Measurements from ENCODE around the gene ANKRD63. TPM values are rescaled to one million over a fixed set of nuclear protein-coding genes. Genes with fewer than 3 reads are reported as not detected.
A peak's percentile ranks its signal among the peaks of the same experiment; 100 is the strongest.

ANKRD63 gene
- total and polyA plus RNA-seq, 7 donors: 1.6 TPM; not detected in 6

GRCh38 chr15:40254452-40254851, 28.4 kb downstream of the ANKRD63 start:
- intact Hi-C loops (cut with DNase I): no loop called here
- no peaks in the 10 kb centered on the region for H3K9me3 ChIP-seq
- TF ChIP-seq POLR2A (IDR thresholded peaks at IDR 0.05): no peak
- no peak for TF ChIP-seq POLR2AphosphoS5 (IDR thresholded peaks at IDR 0.05)
- H3K36me3 ChIP-seq: no peaks in the 10 kb centered on the region
- peaks cover 0 to 33% (median 0%) of the 10 kb centered on the region in 3 donors for H3K27me3 ChIP-seq
- WGBS, 2 donors: 95 to 96% methylated on average over 3 of the region's 3 CpGs
- DNase-seq: no peak
- no peak overlapping the region for H3K4me3 ChIP-seq
- no peak overlapping the region for H3K27ac ChIP-seq
- peaks cover 0 to 18% (median 15%) of the 10 kb centered on the region in 4 donors for H3K4me1 ChIP-seq

- Histone ChIP-seq H3K27ac (peak overlapping the region in 1 of 4 donors; percentile 45), H3K27me3 (peaks cover 0 to 33% (median 0%) of the 10 kb centered on the region in 3 donors), H3K36me3 (no peaks in the 10 kb centered on the region), H3K4me1 (peaks cover 0 to 18% (median 15%) of the 10 kb centered on the region in 4 donors), H3K4me3 (peak overlapping the region; percentile 27 to 58 (median 52)), H3K9me3 (no peaks in the 10 kb centered on the region)
- DNase-seq: no peak
- 23 to 41% methylated on average over 28 of the region's 28 CpGs for WGBS, 2 donors
- intact Hi-C loops (cut with DNase I): no loop called here
- no peak for TF ChIP-seq EP300 (IDR thresholded peaks at IDR 0.05)
- TF ChIP-seq POLR2AphosphoS5 (IDR thresholded peaks at IDR 0.05): no peak
- TF ChIP-seq CTCF (IDR thresholded peaks at IDR 0.05): no peak
- no peak for TF ChIP-seq POLR2A (IDR thresholded peaks at IDR 0.05)
These were observed 29.6 kb downstream of the ANKRD63 start for GRCh38 chr15:40253167-40253790.

- 1% methylated on average over 82 of the region's 82 CpGs for WGBS, 2 donors
- Histone ChIP-seq H3K9me3 (no peaks in the 10 kb centered on the region), H3K4me3 (peak overlapping the region; percentile 27 to 58 (median 52)), H3K27ac (peak overlapping the region in 1 of 4 donors; percentile 45), H3K4me1 (peaks cover 0 to 18% (median 15%) of the 10 kb centered on the region in 4 donors), H3K36me3 (no peaks in the 10 kb centered on the region), H3K27me3 (peaks cover 0 to 33% (median 0%) of the 10 kb centered on the region in 3 donors)
- DNase-seq: no peak
- TF ChIP-seq EP300 (IDR thresholded peaks at IDR 0.05) (no peak), POLR2A (IDR thresholded peaks at IDR 0.05) (no peak), POLR2AphosphoS5 (IDR thresholded peaks at IDR 0.05) (no peak), CTCF (IDR thresholded peaks at IDR 0.05) (no peak)
- intact Hi-C loops (cut with DNase I): no loop called here
These were observed 30.3 kb downstream of the ANKRD63 start for GRCh38 chr15:40252438-40253166.

GRCh38 chr15:40252141-40252437, 30.8 kb downstream of the ANKRD63 start:
- TF ChIP-seq CTCF (IDR thresholded peaks at IDR 0.05): no peak
- no peak for TF ChIP-seq POLR2AphosphoS5 (IDR thresholded peaks at IDR 0.05)
- no peak for TF ChIP-seq EP300 (IDR thresholded peaks at IDR 0.05)
- no peaks in the 10 kb centered on the region for H3K36me3 ChIP-seq
- no peaks in the 10 kb centered on the region for H3K9me3 ChIP-seq
- WGBS, 2 donors: 27 to 51% methylated on average over 27 of the region's 27 CpGs
- H3K4me1 ChIP-seq: peaks cover 0 to 18% (median 15%) of the 10 kb centered on the region in 4 donors
- intact Hi-C loops (cut with DNase I): no loop called here
- no peak for DNase-seq
- peak overlapping the region in 3 of 4 donors; percentile 48 to 58 (median 57) for H3K4me3 ChIP-seq
- peaks cover 0 to 33% (median 0%) of the 10 kb centered on the region in 3 donors for H3K27me3 ChIP-seq
- H3K27ac ChIP-seq: no peak overlapping the region

- TF ChIP-seq EP300 (IDR thresholded peaks at IDR 0.05) (no peak), CTCF (IDR thresholded peaks at IDR 0.05) (no peak), POLR2AphosphoS5 (IDR thresholded peaks at IDR 0.05) (no peak), POLR2A (IDR thresholded peaks at IDR 0.05) (no peak)
- H3K9me3 ChIP-seq: no peaks in the 10 kb centered on the region
- H3K4me3 ChIP-seq: no peak overlapping the region
- H3K27ac ChIP-seq: no peak overlapping the region
- H3K36me3 ChIP-seq: no peaks in the 10 kb centered on the region
- DNase-seq: no peak
- 91 to 94% methylated on average over 10 of the region's 10 CpGs for WGBS, 2 donors
- H3K27me3 ChIP-seq: peaks cover 0 to 29% (median 0%) of the 10 kb centered on the region in 3 donors
- H3K4me1 ChIP-seq: peaks cover 0 to 18% (median 15%) of the 10 kb centered on the region in 4 donors
- intact Hi-C loops (cut with DNase I): no loop called here
These were observed 31.3 kb downstream of the ANKRD63 start for GRCh38 chr15:40251486-40252140.

Measured in sigmoid colon (tissue), 7 donors.